IMR-90 (cell line): ENCODE data around the gene RPTOR. TPM values are rescaled to one million over a fixed set of nuclear protein-coding genes. Genes with fewer than 3 reads are reported as not detected.

Experiments
- ATAC-seq: fragments of 200-7000 bp; cut with Tn5 transposase; 2 replicates; pipeline ENCODE4 v1.9.1; 2020; ENCODE audit warnings: low read depth, mild to moderate bottlenecking, moderate library complexity
- BruUV-seq: library from RNA; stranded (reverse); fragments of 400-500 nt; replicated peaks from 2 replicates; lab custom pipeline; 2021; lab: Mats Ljungman, UMichigan
- CTCF ChIA-PET: fragments of 300-600 bp; formaldehyde crosslinking; extraction: SDS; loops from one replicate; lab custom pipeline; 2021; ENCODE audit warnings: antibody characterized with exemption; lab: Yijun Ruan, JAX
- POLR2A ChIA-PET: fragments of 300-600 bp; sonication (Branson Sonifier 250); formaldehyde crosslinking; loops from one replicate; lab custom pipeline; 2022; ENCODE audit warnings: antibody characterized with exemption; ENCODE audit not compliant: unreplicated experiment; lab: Charles Lee
- DNase-seq: peaks from one replicate; pipeline ENCODE4 v3.0.0; 2013
- H2AFZ ChIP-seq: replicated peaks from 2 replicates; pipeline ENCODE3; 2013; ENCODE audit warnings: low read length, mild to moderate bottlenecking; ENCODE audit not compliant: poor library complexity
- H2AK5ac ChIP-seq: 2 replicates; pipeline ENCODE4 v1.6.1; 2013; ENCODE audit warnings: low read depth, low read length, inconsistent platforms
- H2AK9ac ChIP-seq: replicated peaks from 2 replicates; pipeline ENCODE3; 2013; ENCODE audit warnings: mild to moderate bottlenecking, low read depth, low read length, moderate library complexity; ENCODE audit not compliant: poor library complexity
- H2BK120ac ChIP-seq: 2 replicates; pipeline ENCODE4 v1.6.1; 2013; ENCODE audit warnings: low read depth, low read length, inconsistent platforms
- H2BK15ac ChIP-seq: 3 replicates; pipeline ENCODE4 v1.6.1; 2013; ENCODE audit warnings: low read depth, low read length, inconsistent platforms
- H2BK20ac ChIP-seq: 2 replicates; pipeline ENCODE4 v1.6.1; 2013; ENCODE audit warnings: low read depth, mild to moderate bottlenecking, inconsistent platforms, low read length, moderate library complexity
- H2BK5ac ChIP-seq: 2 replicates; pipeline ENCODE4 v1.6.1; 2013; ENCODE audit warnings: mild to moderate bottlenecking, low read depth, low read length, inconsistent platforms; ENCODE audit not compliant: poor library complexity, severe bottlenecking
- H3K14ac ChIP-seq: replicated peaks from 2 replicates; pipeline ENCODE4 v1.6.1; 2013; ENCODE audit warnings: low read depth, low read length, inconsistent platforms
- H3K18ac ChIP-seq: 2 replicates; pipeline ENCODE4 v1.6.1; 2013; ENCODE audit warnings: low read depth, low read length, control low read depth
- H3K23ac ChIP-seq: 2 replicates; pipeline ENCODE4 v1.6.1; 2013; ENCODE audit warnings: low read depth, low read length, inconsistent platforms
- H3K27ac ChIP-seq: 2 replicates; pipeline ENCODE4 v1.5.1; 2013; ENCODE audit warnings: mild to moderate bottlenecking, control low read depth, low read length; ENCODE audit not compliant: insufficient read depth
- H3K27me3 ChIP-seq: 2 replicates; pipeline ENCODE4 v1.6.1; 2013; ENCODE audit warnings: low read length; ENCODE audit not compliant: control insufficient read depth, insufficient read depth
- H3K36me3 ChIP-seq: 2 replicates; pipeline ENCODE4 v1.6.1; 2013; ENCODE audit warnings: low read length, mixed read lengths; ENCODE audit not compliant: control insufficient read depth, insufficient read depth
- H3K4ac ChIP-seq: 2 replicates; pipeline ENCODE4 v1.6.1; 2013; ENCODE audit warnings: low read depth, low read length, inconsistent platforms
- H3K4me1 ChIP-seq: 2 replicates; pipeline ENCODE4 v1.6.1; 2013; ENCODE audit warnings: low read length, mixed read lengths; ENCODE audit not compliant: control insufficient read depth, insufficient read depth
- H3K4me2 ChIP-seq: 2 replicates; pipeline ENCODE4 v1.6.1; 2013; ENCODE audit warnings: low read depth, mild to moderate bottlenecking, control low read depth, low read length, moderate library complexity
- H3K4me3 ChIP-seq: 2 replicates; pipeline ENCODE4 v1.5.1; 2013; ENCODE audit warnings: low read depth, mild to moderate bottlenecking, control low read depth, low read length, moderate library complexity; ENCODE audit not compliant: insufficient read depth
- H3K56ac ChIP-seq: 2 replicates; pipeline ENCODE4 v1.6.1; 2013; ENCODE audit warnings: low read length, inconsistent platforms; ENCODE audit not compliant: insufficient read depth; ENCODE audit errors: extremely low read depth
- H3K79me1 ChIP-seq, 2 experiments: 2 replicates each; pipeline ENCODE4 v1.6.1; 2013; ENCODE audit warnings: low read length in 2 of 2, inconsistent platforms in 1 of 2, low read depth in 1 of 2
- H3K9ac ChIP-seq: 2 replicates; pipeline ENCODE4 v1.6.1; 2013; ENCODE audit warnings: low read depth, low read length, control low read depth
- H3K9me1 ChIP-seq: 2 replicates; pipeline ENCODE4 v1.6.1; 2013; ENCODE audit warnings: low read length, inconsistent platforms; ENCODE audit not compliant: insufficient read depth
- H3K9me3 ChIP-seq: 2 replicates; pipeline ENCODE4 v1.6.1; 2013; ENCODE audit warnings: low read length; ENCODE audit not compliant: control insufficient read depth, insufficient read depth
- H4K20me1 ChIP-seq: 2 replicates; pipeline ENCODE4 v1.6.1; 2013; ENCODE audit warnings: low read length, inconsistent platforms; ENCODE audit not compliant: insufficient read depth
- H4K5ac ChIP-seq: 2 replicates; pipeline ENCODE4 v1.6.1; 2013; ENCODE audit warnings: mild to moderate bottlenecking, low read depth, low read length, control low read depth
- H4K8ac ChIP-seq, 2 experiments: 2 replicates each; pipeline ENCODE4 v1.6.1; 2013; ENCODE audit warnings: low read depth in 2 of 2, low read length in 2 of 2, control low read depth in 1 of 2, inconsistent platforms in 1 of 2
- H4K91ac ChIP-seq: 2 replicates; pipeline ENCODE4 v1.6.1; 2013; ENCODE audit warnings: low read depth, low read length, inconsistent platforms; ENCODE audit not compliant: insufficient read depth
- BHLHE40 ChIP-seq: fragments of 150-350 bp; IDR thresholded peaks from 2 replicates; pipeline ENCODE4 v1.6.1; 2016; ENCODE audit warnings: mild to moderate bottlenecking, low read depth, low read length
- CEBPB ChIP-seq: IDR thresholded peaks from 2 replicates; pipeline ENCODE4 v1.6.1; 2012; ENCODE audit warnings: low read depth, low read length, improper control_type of control experiment
- CHD1 ChIP-seq: IDR thresholded peaks from 2 replicates; pipeline ENCODE4 v1.6.1; 2012; ENCODE audit warnings: low read depth, low read length, improper control_type of control experiment
- CTCF ChIP-seq: conservative IDR thresholded peaks from 2 replicates; pipeline ENCODE4 v1.5.1; 2012; ENCODE audit warnings: mild to moderate bottlenecking, low read depth, low read length, improper control_type of control experiment
- FOS ChIP-seq: fragments of 150-350 bp; IDR thresholded peaks from 2 replicates; pipeline ENCODE4 v1.6.1; 2016; ENCODE audit warnings: low read depth, low read length
- MAFK ChIP-seq: IDR thresholded peaks from 2 replicates; pipeline ENCODE4 v1.6.1; 2012; ENCODE audit warnings: low read depth, low read length, improper control_type of control experiment
- MAZ ChIP-seq: IDR thresholded peaks from 2 replicates; pipeline ENCODE4 v1.6.1; 2012; ENCODE audit warnings: low read depth, mild to moderate bottlenecking, low read length, improper control_type of control experiment, moderate library complexity, borderline replicate concordance
- MXI1 ChIP-seq: IDR thresholded peaks from 2 replicates; pipeline ENCODE4 v1.6.1; 2012; ENCODE audit warnings: low read depth, mild to moderate bottlenecking, low read length, moderate library complexity, borderline replicate concordance
- NFE2L2 ChIP-seq: fragments of 150-350 bp; IDR thresholded peaks from 2 replicates; pipeline ENCODE4 v1.6.1; 2016; ENCODE audit warnings: low read depth, mild to moderate bottlenecking, low read length
- RAD21 ChIP-seq: IDR thresholded peaks from 2 replicates; pipeline ENCODE4 v1.6.1; 2012; ENCODE audit warnings: low read length, improper control_type of control experiment
- RCOR1 ChIP-seq: IDR thresholded peaks from 2 replicates; pipeline ENCODE4 v1.6.1; 2012; ENCODE audit warnings: mild to moderate bottlenecking, low read length, improper control_type of control experiment; ENCODE audit not compliant: insufficient replicate concordance
- SMC3 ChIP-seq: fragments of 150-350 bp; IDR thresholded peaks from 2 replicates; pipeline ENCODE4 v1.6.1; 2016; ENCODE audit warnings: low read depth, mild to moderate bottlenecking, antibody characterized with exemption, low read length, moderate library complexity
- WGBS, 2 experiments: methylation state at CpG; one replicate each; pipeline versions ENCODE4 v1.1.5 to v1.1.7; 2013; ENCODE audit warnings: missing lambda C conversion rate in 2 of 2; ENCODE audit not compliant: insufficient read length in 1 of 2; ENCODE audit errors: extremely low coverage in 2 of 2; 5-methylcytosine and 5-hydroxymethylcytosine counted together
- dilution Hi-C: fragments of 300-500 bp; cut with HindIII; formaldehyde crosslinking; loops from one replicate; pipeline ENCODE4 v1.14.3; 2018; ENCODE audit warnings: low sequenced_read_pairs; ENCODE audit not compliant: unreplicated experiment
- in situ Hi-C: fragments of 300-500 bp; cut with MboI; formaldehyde crosslinking; loops from 3 replicates; pipeline ENCODE4 v1.14.3; 2019; ENCODE audit warnings: low sequenced_read_pairs, inconsistent platforms, mixed read lengths
- intact Hi-C: fragments of 100-400 bp; cut with micrococcal nuclease; formaldehyde crosslinking; loops from 2 replicates; pipeline ENCODE4 v1.10.0; 2022
- polyA plus RNA-seq, 3 experiments: library from polyadenylated mRNA; depleted of rRNA; stranded (reverse); fragments of >200 nt; gene quantifications; 2 replicates each; pipeline ENCODE4 v1.2.3, GENCODE V29; 2012; ENCODE audit warnings: low replicate concordance in 1 of 3
- total RNA-seq: library from RNA; depleted of rRNA; stranded (reverse); fragments of >200 nt; gene quantifications from 2 replicates; pipeline ENCODE4 v1.2.3, GENCODE V29; 2012
- TF ChIP-seq, protein P1 (sequence below): fragments of 150-350 bp; IDR thresholded peaks from 2 replicates; pipeline ENCODE4 v1.6.1; 2017; ENCODE audit warnings: mild to moderate bottlenecking, antibody characterized with exemption, low read length, low read depth
- TF ChIP-seq, protein P2 (sequence below): fragments of 150-350 bp; IDR thresholded peaks from 2 replicates; pipeline ENCODE4 v1.6.1; 2016; ENCODE audit warnings: low read depth, mild to moderate bottlenecking, low read length, moderate library complexity, borderline replicate concordance

RPTOR gene
- total and polyA plus RNA-seq, 2 of the 4 experiments (the other 2 are of a cell fraction), result 10.8 to 14.7 TPM

- dilution Hi-C loops (no loop called here), in situ Hi-C loops (no loop called here), intact Hi-C loops (no loop called here)
- Histone ChIP-seq H2AFZ (no peak overlapping the region), H3K27ac (no peak overlapping the region), H3K4me2 (no peak overlapping the region), H4K20me1 (peaks cover 11% of the 10 kb centered on the region; the same call in 1 of the 2 replicates), H3K27me3 (no peaks in the 10 kb centered on the region), H4K91ac (no peak overlapping the region), H3K9ac (no peak overlapping the region), H3K9me1 (peaks cover 10% of the 10 kb centered on the region), H2BK120ac (no peak overlapping the region), H4K8ac (0 out of 4 replicates have a peak overlapping the region, but pooled peaks of 1 of the 2 experiments have one; percentile 12), H3K18ac (no peak overlapping the region), H2BK20ac (0 out of 2 replicates have a peak overlapping the region, but pooled peaks have one; percentile 14), H2BK15ac (0 out of 3 replicates have a peak overlapping the region, but pooled peaks have one; percentile 2), H3K56ac (no peak overlapping the region), H3K4me1 (peaks cover 13% of the 10 kb centered on the region), H2AK9ac (no peak overlapping the region), H3K23ac (no peak overlapping the region), H3K36me3 (no peaks in the 10 kb centered on the region; the same call in 1 of the 2 replicates), H4K5ac (no peak overlapping the region), H3K14ac (0 out of 2 replicates have a peak overlapping the region, but pooled peaks have one; percentile 30), H3K4ac (0 out of 2 replicates have a peak overlapping the region, but pooled peaks have one; percentile 8), H3K9me3 (no peaks in the 10 kb centered on the region), H3K4me3 (no peak overlapping the region), H2BK5ac (no peak overlapping the region), H3K79me1 (peaks cover 27 to 71% of the 10 kb centered on the region in 2 experiments), H2AK5ac (no peak overlapping the region)
- BruUV-seq, result no TSS peak
- DNase-seq (no peak), ATAC-seq (no peak)
- POLR2A ChIA-PET, result no interaction called here
- CTCF ChIA-PET, result no interaction called here
- whole genome bisulfite sequencing, 2 experiments, result 99% methylated on average over 14 of the region's 19 CpGs; no CpG with 5 or more reads in 1 of the 2 experiments
- no peak for TF ChIP-seq FOS
- TF ChIP-seq SMC3, result no peak
- TF ChIP-seq, protein P1, sequence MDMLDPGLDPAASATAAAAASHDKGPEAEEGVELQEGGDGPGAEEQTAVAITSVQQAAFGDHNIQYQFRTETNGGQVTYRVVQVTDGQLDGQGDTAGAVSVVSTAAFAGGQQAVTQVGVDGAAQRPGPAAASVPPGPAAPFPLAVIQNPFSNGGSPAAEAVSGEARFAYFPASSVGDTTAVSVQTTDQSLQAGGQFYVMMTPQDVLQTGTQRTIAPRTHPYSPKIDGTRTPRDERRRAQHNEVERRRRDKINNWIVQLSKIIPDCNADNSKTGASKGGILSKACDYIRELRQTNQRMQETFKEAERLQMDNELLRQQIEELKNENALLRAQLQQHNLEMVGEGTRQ, result no peak
- no peak for TF ChIP-seq MXI1
- no peak for TF ChIP-seq MAZ
- TF ChIP-seq CHD1, result no peak
- TF ChIP-seq MAFK, result no peak
- no peak for TF ChIP-seq RCOR1
- no peak for TF ChIP-seq NFE2L2
- no peak for TF ChIP-seq BHLHE40
- no peak for TF ChIP-seq CEBPB
- TF ChIP-seq RAD21, result no peak
- TF ChIP-seq, protein P2, sequence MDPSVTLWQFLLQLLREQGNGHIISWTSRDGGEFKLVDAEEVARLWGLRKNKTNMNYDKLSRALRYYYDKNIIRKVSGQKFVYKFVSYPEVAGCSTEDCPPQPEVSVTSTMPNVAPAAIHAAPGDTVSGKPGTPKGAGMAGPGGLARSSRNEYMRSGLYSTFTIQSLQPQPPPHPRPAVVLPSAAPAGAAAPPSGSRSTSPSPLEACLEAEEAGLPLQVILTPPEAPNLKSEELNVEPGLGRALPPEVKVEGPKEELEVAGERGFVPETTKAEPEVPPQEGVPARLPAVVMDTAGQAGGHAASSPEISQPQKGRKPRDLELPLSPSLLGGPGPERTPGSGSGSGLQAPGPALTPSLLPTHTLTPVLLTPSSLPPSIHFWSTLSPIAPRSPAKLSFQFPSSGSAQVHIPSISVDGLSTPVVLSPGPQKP, result no peak
- no peak for TF ChIP-seq CTCF
Measured at GRCh38 chr17:80643326-80644099, 98.9 kb downstream of the RPTOR start.
